HCT116 (cell line): ENCODE results near the gene MRAP2. TPM values are rescaled to one million over a fixed set of nuclear protein-coding genes. Genes with fewer than 3 reads are reported as not detected.

Experiments used
- ATAC-seq: fragments of 200-7000 bp; cut with Tn5 transposase; 2 replicates; pipeline ENCODE4 v1.9.1; 2020; ENCODE audit warnings: mild to moderate bottlenecking, moderate library complexity
- BruUV-seq: library from RNA; stranded (reverse); fragments of 400-500 nt; replicated peaks from 2 replicates; lab custom pipeline; 2021; lab: Mats Ljungman, UMichigan
- CTCF ChIA-PET: fragments of 300-600 bp; sonication (Branson Sonifier 250); formaldehyde crosslinking; loops from one replicate; lab custom pipeline; 2021; ENCODE audit warnings: antibody characterized with exemption; lab: Charles Lee
- POLR2A ChIA-PET: fragments of 300-600, 350-600 bp; sonication (Branson Sonifier 250); formaldehyde crosslinking; loops from one replicate; lab custom pipeline; 2021; ENCODE audit warnings: antibody characterized with exemption; lab: Charles Lee
- RAD21 ChIA-PET, 2 experiments: fragments of 300-600 bp; sonication (Branson Sonifier 250); formaldehyde crosslinking; loops; one replicate each; lab custom pipeline; 2023; ENCODE audit warnings: low total read pairs in 2 of 2; ENCODE audit not compliant: uncharacterized antibody in 2 of 2, unreplicated experiment in 2 of 2, low non-redundant PET in 1 of 2; lab: Charles Lee
- DNase-seq: peaks from one replicate; pipeline ENCODE4 v3.0.0-alpha.2; 2010; ENCODE audit warnings: low read depth, low spot score
- H2AFZ ChIP-seq: fragments of 200-600 bp; shearing (Covaris generic), sonication (generic); 2 replicates; pipeline ENCODE4 v1.6.1; 2017; ENCODE audit warnings: low read depth, mixed run types, mixed read lengths, antibody characterized with exemption, low read length; ENCODE audit not compliant: poor library complexity, severe bottlenecking
- H3K27ac ChIP-seq: 2 replicates; pipeline ENCODE4 v1.5.1; 2012; ENCODE audit warnings: low read depth, low read length
- H3K27me3 ChIP-seq: fragments of 200-600 bp; sonication (generic); 2 replicates; pipeline ENCODE4 v1.6.1; 2016; ENCODE audit warnings: mixed run types, low read length, mixed read lengths; ENCODE audit not compliant: insufficient read depth
- H3K36me3 ChIP-seq, 2 experiments: fragments of 200-500 bp in 1 of 2; fragments of 200-600 bp in 1 of 2; sonication (Bioruptor generic) in 1 of 2; sonication (generic) in 1 of 2; 2 replicates each; pipeline versions ENCODE4 v1.5.1 to v1.6.1; 2014 to 2016; ENCODE audit warnings: low read length in 2 of 2, inconsistent platforms in 1 of 2, mixed read lengths in 1 of 2, mixed run types in 1 of 2; ENCODE audit not compliant: insufficient read depth in 2 of 2, control insufficient read depth in 1 of 2
- H3K4me1 ChIP-seq, 2 experiments: fragments of 200-600 bp in 1 of 2; sonication (generic) in 1 of 2; 2 replicates each; pipeline versions ENCODE4 v1.5.1 to v1.6.1; 2012 to 2017; ENCODE audit warnings: low read length in 2 of 2, inconsistent platforms in 1 of 2, mild to moderate bottlenecking in 1 of 2, mixed read lengths in 1 of 2, mixed run types in 1 of 2, moderate library complexity in 1 of 2; ENCODE audit not compliant: insufficient read depth in 2 of 2, control insufficient read depth in 1 of 2
- H3K4me2 ChIP-seq: fragments of 200-600 bp; sonication (generic); 2 replicates; pipeline ENCODE4 v1.6.1; 2017; ENCODE audit warnings: mixed run types, low read length, mixed read lengths
- H3K4me3 ChIP-seq, 2 experiments: fragments of 200-600 bp in 1 of 2; sonication (generic) in 1 of 2; replicated peaks in 1 of 2; 2 replicates each; pipeline ENCODE4 v1.5.1; 2011 to 2016; ENCODE audit warnings: low read length in 2 of 2, control low read depth in 1 of 2, low read depth in 1 of 2, mild to moderate bottlenecking in 1 of 2, mixed read lengths in 1 of 2, mixed run types in 1 of 2
- H3K79me2 ChIP-seq: fragments of 200-600 bp; sonication (generic); 2 replicates; pipeline ENCODE4 v1.6.1; 2017; ENCODE audit warnings: mild to moderate bottlenecking, mixed run types, low read length, moderate library complexity, mixed read lengths; ENCODE audit not compliant: insufficient read depth
- H3K9ac ChIP-seq: fragments of 200-600 bp; sonication (generic); 2 replicates; pipeline ENCODE4 v1.6.1; 2016; ENCODE audit warnings: low read length, mixed read lengths
- H3K9me2 ChIP-seq: fragments of 200-600 bp; sonication (generic), shearing (Covaris generic); 2 replicates; pipeline ENCODE4 v1.6.1; 2017; ENCODE audit warnings: mixed run types, mild to moderate bottlenecking, moderate library complexity; ENCODE audit not compliant: insufficient read depth
- H3K9me3 ChIP-seq, 2 experiments: fragments of 200-500 bp in 1 of 2; fragments of 200-600 bp in 1 of 2; sonication (Bioruptor generic) in 1 of 2; sonication (generic) in 1 of 2; 2 replicates each; pipeline ENCODE4 v1.6.1; 2014 to 2017; ENCODE audit warnings: low read length in 2 of 2, mixed read lengths in 2 of 2, inconsistent platforms in 1 of 2, low read depth in 1 of 2, mild to moderate bottlenecking in 1 of 2, mixed run types in 1 of 2, moderate library complexity in 1 of 2; ENCODE audit not compliant: control insufficient read depth in 1 of 2, insufficient read depth in 1 of 2
- H4K20me1 ChIP-seq: fragments of 200-600 bp; sonication (generic), shearing (Covaris generic); 2 replicates; pipeline ENCODE4 v1.6.1; 2017; ENCODE audit warnings: mixed run types, mild to moderate bottlenecking, moderate library complexity; ENCODE audit not compliant: insufficient read depth
- CEBPB ChIP-seq: IDR thresholded peaks from 2 replicates; pipeline ENCODE4 v1.6.1; 2012; ENCODE audit warnings: low read depth
- EGR1 ChIP-seq: IDR thresholded peaks from 2 replicates; pipeline ENCODE4 v1.6.1; 2012; ENCODE audit warnings: low read depth
- EZH2phosphoT487 ChIP-seq: fragments of 200-600 bp; IDR thresholded peaks from 2 replicates; pipeline ENCODE4 v1.6.1; 2018; ENCODE audit warnings: antibody characterized with exemption, borderline replicate concordance
- POLR2A ChIP-seq: IDR thresholded peaks from 2 replicates; pipeline ENCODE4 v1.7.0; 2011; ENCODE audit warnings: borderline replicate concordance; ENCODE audit not compliant: insufficient read depth, insufficient read length; ENCODE audit errors: extremely low read depth
- SP1 ChIP-seq: IDR thresholded peaks from 2 replicates; pipeline ENCODE4 v1.6.1; 2012; ENCODE audit warnings: low read depth
- YY1 ChIP-seq: IDR thresholded peaks from 2 replicates; pipeline ENCODE4 v1.6.1; 2011; ENCODE audit warnings: low read length, low read depth, moderate library complexity, mild to moderate bottlenecking; ENCODE audit not compliant: insufficient replicate concordance; ENCODE audit errors: extremely low read depth
- intact Hi-C: fragments of 100-400 bp; cut with micrococcal nuclease; formaldehyde crosslinking; loops from 2 replicates; pipeline ENCODE4 v1.10.0; 2022
- total RNA-seq: library from RNA; stranded (reverse); gene quantifications from one replicate; pipeline ENCODE4 v1.2.1, GENCODE V29; 2021; ENCODE audit not compliant: unreplicated experiment
- TF ChIP-seq, protein P1 (sequence below): IDR thresholded peaks from 2 replicates; pipeline ENCODE4 v1.6.1; 2012
- TF ChIP-seq, protein P2 (sequence below): IDR thresholded peaks from 2 replicates; pipeline ENCODE4 v1.6.1; 2012; ENCODE audit warnings: low read depth

The MRAP2 gene
- total RNA-seq, 1 experiment from 2014 or later = 1.4 TPM

DNA sequence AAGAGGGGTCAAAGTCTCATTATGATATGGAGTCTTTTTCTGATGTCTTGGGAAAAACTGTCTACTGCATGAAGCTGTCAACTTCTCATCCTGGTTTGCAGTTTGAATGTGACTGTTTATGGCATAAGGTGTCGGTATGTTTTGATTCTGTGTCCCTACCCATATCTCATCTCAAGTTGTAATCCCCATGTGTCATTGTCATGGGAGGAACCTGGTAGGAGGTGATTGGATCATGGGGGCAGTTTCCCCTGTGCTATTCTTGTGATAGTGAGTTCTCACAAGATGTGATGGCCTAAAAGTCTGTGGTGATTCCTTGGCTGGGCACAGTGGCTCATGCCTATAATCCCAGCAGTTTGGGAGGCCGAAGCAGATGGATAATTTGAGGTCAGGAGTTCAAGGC is 47.6 kb downstream of the MRAP2 start:
- ATAC-seq (no peak), DNase-seq (no peak)
- Histone ChIP-seq H3K9ac (no peak overlapping the region), H4K20me1 (no peaks in the 10 kb centered on the region), H3K9me3 (no peaks in the 10 kb centered on the region), H3K9me2 (no peaks in the 10 kb centered on the region), H3K27me3 (no peaks in the 10 kb centered on the region), H3K4me2 (no peak overlapping the region), H3K79me2 (no peaks in the 10 kb centered on the region), H3K36me3 (no peaks in the 10 kb centered on the region), H3K4me1 (no peaks in the 10 kb centered on the region), H3K4me3 (no peak overlapping the region), H2AFZ (no peak overlapping the region), H3K27ac (no peak overlapping the region)
- TF ChIP-seq, protein P1, sequence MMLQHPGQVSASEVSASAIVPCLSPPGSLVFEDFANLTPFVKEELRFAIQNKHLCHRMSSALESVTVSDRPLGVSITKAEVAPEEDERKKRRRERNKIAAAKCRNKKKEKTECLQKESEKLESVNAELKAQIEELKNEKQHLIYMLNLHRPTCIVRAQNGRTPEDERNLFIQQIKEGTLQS = no peak
- TF ChIP-seq EGR1 (no peak), YY1 (no peak), CEBPB (no peak), POLR2A (no peak), EZH2phosphoT487 (no peak), SP1 (no peak)
- TF ChIP-seq, protein P2, sequence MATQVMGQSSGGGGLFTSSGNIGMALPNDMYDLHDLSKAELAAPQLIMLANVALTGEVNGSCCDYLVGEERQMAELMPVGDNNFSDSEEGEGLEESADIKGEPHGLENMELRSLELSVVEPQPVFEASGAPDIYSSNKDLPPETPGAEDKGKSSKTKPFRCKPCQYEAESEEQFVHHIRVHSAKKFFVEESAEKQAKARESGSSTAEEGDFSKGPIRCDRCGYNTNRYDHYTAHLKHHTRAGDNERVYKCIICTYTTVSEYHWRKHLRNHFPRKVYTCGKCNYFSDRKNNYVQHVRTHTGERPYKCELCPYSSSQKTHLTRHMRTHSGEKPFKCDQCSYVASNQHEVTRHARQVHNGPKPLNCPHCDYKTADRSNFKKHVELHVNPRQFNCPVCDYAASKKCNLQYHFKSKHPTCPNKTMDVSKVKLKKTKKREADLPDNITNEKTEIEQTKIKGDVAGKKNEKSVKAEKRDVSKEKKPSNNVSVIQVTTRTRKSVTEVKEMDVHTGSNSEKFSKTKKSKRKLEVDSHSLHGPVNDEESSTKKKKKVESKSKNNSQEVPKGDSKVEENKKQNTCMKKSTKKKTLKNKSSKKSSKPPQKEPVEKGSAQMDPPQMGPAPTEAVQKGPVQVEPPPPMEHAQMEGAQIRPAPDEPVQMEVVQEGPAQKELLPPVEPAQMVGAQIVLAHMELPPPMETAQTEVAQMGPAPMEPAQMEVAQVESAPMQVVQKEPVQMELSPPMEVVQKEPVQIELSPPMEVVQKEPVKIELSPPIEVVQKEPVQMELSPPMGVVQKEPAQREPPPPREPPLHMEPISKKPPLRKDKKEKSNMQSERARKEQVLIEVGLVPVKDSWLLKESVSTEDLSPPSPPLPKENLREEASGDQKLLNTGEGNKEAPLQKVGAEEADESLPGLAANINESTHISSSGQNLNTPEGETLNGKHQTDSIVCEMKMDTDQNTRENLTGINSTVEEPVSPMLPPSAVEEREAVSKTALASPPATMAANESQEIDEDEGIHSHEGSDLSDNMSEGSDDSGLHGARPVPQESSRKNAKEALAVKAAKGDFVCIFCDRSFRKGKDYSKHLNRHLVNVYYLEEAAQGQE = no peak
- ChIA-PET CTCF (no interaction called here), POLR2A (no interaction called here), RAD21 (no interaction called here)
- intact Hi-C loops = no loop called here
- no TSS peak for BruUV-seq
